Nephron progenitor cell (in vitro differentiated cells): Measurements from ENCODE around the gene NDUFB1.

Source experiments
- DNase-seq: peaks from one replicate; pipeline ENCODE4 v3.0.0; 2021
- H3K27ac Mint-ChIP-seq: 2 replicates; pipeline ENCODE4 v1.8.0; 2021; ENCODE audit warnings: mild to moderate bottlenecking, moderate library complexity, mixed read lengths
- H3K27me3 Mint-ChIP-seq: 2 replicates; pipeline ENCODE4 v1.8.0; 2021; ENCODE audit warnings: mild to moderate bottlenecking, low read depth, mixed read lengths; ENCODE audit not compliant: poor library complexity
- H3K36me3 Mint-ChIP-seq: 2 replicates; pipeline ENCODE4 v1.8.0; 2021; ENCODE audit warnings: low read depth, mixed read lengths
- H3K4me1 Mint-ChIP-seq: 2 replicates; pipeline ENCODE4 v1.8.0; 2021; ENCODE audit warnings: mixed read lengths
- H3K4me3 Mint-ChIP-seq: 2 replicates; pipeline ENCODE4 v1.8.0; 2021; ENCODE audit warnings: mild to moderate bottlenecking, moderate library complexity, mixed read lengths
- H3K9me3 Mint-ChIP-seq: 2 replicates; pipeline ENCODE4 v1.8.0; 2021; ENCODE audit warnings: mild to moderate bottlenecking, moderate library complexity, mixed read lengths
- CTCF ChIP-seq: fragments of 200-600 bp; sonication (generic); IDR thresholded peaks from 2 replicates; pipeline ENCODE4 v1.5.0; 2021; ENCODE audit warnings: antibody characterized with exemption

The NDUFB1 gene

GRCh38 chr14:92106143-92106926 is 15.2 kb downstream of the NDUFB1 start, which contains the start of gene ATXN3:
ATXN3 (minus strand) TSS chr14:92106582; CDS start chr14:92106552, 30 bp downstream.
- peak; percentile 48 for TF ChIP-seq CTCF
- H3K27ac Mint-ChIP-seq, result peak within 1 kb of the TSS; percentile 94
- peaks cover 44% of the 10 kb centered on the region for H3K4me1 Mint-ChIP-seq
- peak within 1 kb of the TSS; percentile 99 for H3K4me3 Mint-ChIP-seq
- H3K36me3 Mint-ChIP-seq, result no peaks in the 10 kb centered on the region
- no peaks in the 10 kb centered on the region for H3K9me3 Mint-ChIP-seq
- peaks cover 8% of the 10 kb centered on the region for H3K27me3 Mint-ChIP-seq
- DNase-seq, result peak; percentile 90

- Mint-ChIP-seq H3K9me3 (no peaks in the 10 kb centered on the region), H3K27ac (peak overlapping the region; percentile 94), H3K4me1 (peaks cover 44% of the 10 kb centered on the region), H3K36me3 (no peaks in the 10 kb centered on the region), H3K4me3 (peak overlapping the region; percentile 99), H3K27me3 (peaks cover 8% of the 10 kb centered on the region)
- no peak for TF ChIP-seq CTCF
- peak; percentile 40 for DNase-seq
Observed at GRCh38 chr14:92105893-92106142, 15.7 kb downstream of the NDUFB1 start.

GRCh38 chr14:92105073-92105892 is 16.2 kb downstream of the NDUFB1 start:
- no peak for TF ChIP-seq CTCF
- no peaks in the 10 kb centered on the region for H3K36me3 Mint-ChIP-seq

GRCh38 chr14:92103363-92103989 is 18.0 kb downstream of the NDUFB1 start:
- TF ChIP-seq CTCF, result no peak
- peaks cover 4% of the 10 kb centered on the region for H3K36me3 Mint-ChIP-seq
- peaks cover 8% of the 10 kb centered on the region for H3K27me3 Mint-ChIP-seq
- no peaks in the 10 kb centered on the region for H3K9me3 Mint-ChIP-seq
- DNase-seq, result no peak
- peak overlapping the region; percentile 13 for H3K4me3 Mint-ChIP-seq
- no peak overlapping the region for H3K27ac Mint-ChIP-seq
- peaks cover 39% of the 10 kb centered on the region for H3K4me1 Mint-ChIP-seq

More at GRCh38 chr14:92105073-92105892, 16.2 kb downstream of the NDUFB1 start:
- H3K27me3 Mint-ChIP-seq, result peaks cover 8% of the 10 kb centered on the region
- H3K27ac Mint-ChIP-seq, result peak overlapping the region; percentile 94
- H3K4me1 Mint-ChIP-seq, result peaks cover 44% of the 10 kb centered on the region
- peak overlapping the region; percentile 99 for H3K4me3 Mint-ChIP-seq
- no peak for DNase-seq
- H3K9me3 Mint-ChIP-seq, result no peaks in the 10 kb centered on the region

- peaks cover 18% of the 10 kb centered on the region for H3K36me3 Mint-ChIP-seq
- no peak for TF ChIP-seq CTCF
- H3K4me1 Mint-ChIP-seq, result peaks cover 17% of the 10 kb centered on the region
- H3K27me3 Mint-ChIP-seq, result peaks cover 4% of the 10 kb centered on the region
- no peak overlapping the region for H3K27ac Mint-ChIP-seq
- H3K4me3 Mint-ChIP-seq, result no peak overlapping the region
- no peaks in the 10 kb centered on the region for H3K9me3 Mint-ChIP-seq
- no peak for DNase-seq
Observed at GRCh38 chr14:92099802-92100201, 21.7 kb downstream of the NDUFB1 start.
